RWPE2 (cell line): ENCODE data around the gene CTF1.
"Not testable (repeated sequence)": the region's sequence is repeated elsewhere in the genome, so short reads cannot be mapped to it uniquely, and the experiment has no call there.

Experiments
- ATAC-seq: fragments of 200-7000 bp; cut with Tn5 transposase; 3 replicates; pipeline ENCODE4 v1.9.1; 2021; ENCODE audit warnings: low read depth
- DNase-seq: peaks from one replicate; pipeline ENCODE4 v3.0.0-alpha.2; 2020; ENCODE audit warnings: low spot score
- H3K27ac ChIP-seq: fragments of 450-650 bp; 2 replicates; pipeline ENCODE4 v1.5.1; 2017; ENCODE audit warnings: mild to moderate bottlenecking; ENCODE audit not compliant: poor library complexity, severe bottlenecking
- H3K27me3 ChIP-seq: fragments of 250-450 bp; sonication (Bioruptor Pico); 2 replicates; pipeline ENCODE4 v1.5.1; 2021; ENCODE audit warnings: mild to moderate bottlenecking, moderate library complexity; ENCODE audit not compliant: insufficient read depth, poor library complexity, severe bottlenecking
- H3K36me3 ChIP-seq: fragments of 250-450 bp; sonication (Bioruptor Pico); 2 replicates; pipeline ENCODE4 v1.5.1; 2020; ENCODE audit warnings: low read depth, mild to moderate bottlenecking, moderate library complexity
- H3K4me1 ChIP-seq: fragments of 250-450 bp; sonication (Bioruptor Pico); 2 replicates; pipeline ENCODE4 v1.5.1; 2021; ENCODE audit warnings: mild to moderate bottlenecking, moderate library complexity; ENCODE audit not compliant: insufficient read depth, poor library complexity, severe bottlenecking
- H3K4me3 ChIP-seq: fragments of 250-450 bp; sonication (Bioruptor Pico); 2 replicates; pipeline ENCODE4 v1.5.1; 2021; ENCODE audit warnings: mild to moderate bottlenecking, moderate library complexity; ENCODE audit not compliant: severe bottlenecking
- H3K9me3 ChIP-seq: fragments of 250-450 bp; sonication (Bioruptor Pico); 2 replicates; pipeline ENCODE4 v1.5.1; 2021; ENCODE audit warnings: mild to moderate bottlenecking, moderate library complexity; ENCODE audit not compliant: severe bottlenecking
- TF ChIP-seq, protein P1 (sequence below): fragments of 450-650 bp; IDR thresholded peaks from one replicate; pipeline ENCODE4 v1.5.1; 2017; ENCODE audit warnings: mild to moderate bottlenecking, moderate library complexity; ENCODE audit not compliant: poor library complexity, severe bottlenecking

CTF1 gene

DNA sequence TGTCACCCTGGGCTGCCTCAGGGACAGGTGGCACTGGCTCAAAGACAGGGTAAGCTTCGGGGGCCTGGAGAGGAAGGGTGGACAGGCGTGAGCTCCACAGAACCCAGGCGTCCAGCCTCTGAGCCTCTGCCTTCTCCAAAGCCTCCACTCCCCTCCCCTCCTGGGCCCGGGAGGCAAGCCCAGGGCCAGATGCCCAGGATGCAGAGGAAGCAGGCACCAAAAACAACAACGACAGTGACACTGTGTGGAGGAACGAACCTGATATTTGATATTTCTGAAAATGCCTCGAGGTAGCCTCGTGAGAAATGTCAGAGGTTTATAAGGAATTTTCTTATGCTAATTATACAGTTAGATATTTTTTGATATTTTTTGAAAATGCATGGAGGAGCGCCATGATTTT is 8.5 kb upstream of the CTF1 start:
- no peak for DNase-seq
- no peak overlapping the region for H3K27ac ChIP-seq
- no peak for ATAC-seq
- H3K9me3 ChIP-seq, result no peaks in the 10 kb centered on the region
- H3K4me3 ChIP-seq, result no peak overlapping the region
- H3K4me1 ChIP-seq, result no peaks in the 10 kb centered on the region
- peaks cover 44% of the 10 kb centered on the region for H3K36me3 ChIP-seq
- no peaks in the 10 kb centered on the region for H3K27me3 ChIP-seq
- TF ChIP-seq, protein P1, sequence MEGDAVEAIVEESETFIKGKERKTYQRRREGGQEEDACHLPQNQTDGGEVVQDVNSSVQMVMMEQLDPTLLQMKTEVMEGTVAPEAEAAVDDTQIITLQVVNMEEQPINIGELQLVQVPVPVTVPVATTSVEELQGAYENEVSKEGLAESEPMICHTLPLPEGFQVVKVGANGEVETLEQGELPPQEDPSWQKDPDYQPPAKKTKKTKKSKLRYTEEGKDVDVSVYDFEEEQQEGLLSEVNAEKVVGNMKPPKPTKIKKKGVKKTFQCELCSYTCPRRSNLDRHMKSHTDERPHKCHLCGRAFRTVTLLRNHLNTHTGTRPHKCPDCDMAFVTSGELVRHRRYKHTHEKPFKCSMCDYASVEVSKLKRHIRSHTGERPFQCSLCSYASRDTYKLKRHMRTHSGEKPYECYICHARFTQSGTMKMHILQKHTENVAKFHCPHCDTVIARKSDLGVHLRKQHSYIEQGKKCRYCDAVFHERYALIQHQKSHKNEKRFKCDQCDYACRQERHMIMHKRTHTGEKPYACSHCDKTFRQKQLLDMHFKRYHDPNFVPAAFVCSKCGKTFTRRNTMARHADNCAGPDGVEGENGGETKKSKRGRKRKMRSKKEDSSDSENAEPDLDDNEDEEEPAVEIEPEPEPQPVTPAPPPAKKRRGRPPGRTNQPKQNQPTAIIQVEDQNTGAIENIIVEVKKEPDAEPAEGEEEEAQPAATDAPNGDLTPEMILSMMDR, result no peak

DNA sequence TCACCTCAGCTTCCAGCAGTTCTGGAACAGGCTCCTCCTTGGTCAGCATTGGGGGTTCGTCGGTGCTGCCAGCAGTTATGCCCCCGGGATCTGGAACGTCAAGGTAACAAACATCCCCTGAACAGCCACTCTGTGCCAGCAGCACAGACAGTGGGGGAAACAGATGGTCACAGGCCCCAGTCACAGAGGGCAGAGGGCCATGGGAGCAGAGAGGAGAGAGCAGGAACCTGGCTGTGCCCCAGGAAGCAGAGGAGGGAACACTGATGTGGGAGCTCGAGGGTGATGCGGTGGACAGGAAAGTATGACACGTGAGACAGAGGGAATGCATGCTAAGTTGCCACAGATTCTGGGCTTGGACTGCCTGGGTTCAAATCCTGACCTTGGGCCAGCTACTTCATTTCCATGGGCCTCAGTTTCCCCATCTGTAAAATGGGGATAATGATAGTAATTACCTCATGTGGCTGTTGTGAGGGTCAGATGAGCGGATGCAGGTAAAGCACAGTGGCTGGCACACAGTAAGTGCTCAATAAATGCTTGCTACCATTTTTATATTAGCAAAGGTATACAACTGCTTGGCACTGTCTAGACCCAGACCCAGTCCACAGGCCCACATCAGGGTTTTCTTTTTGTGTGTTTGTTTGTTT is 7.4 kb upstream of the CTF1 start:
- ATAC-seq, result no peak
- Histone ChIP-seq H3K27ac (no peak overlapping the region), H3K36me3 (peaks cover 44% of the 10 kb centered on the region), H3K4me3 (no peak overlapping the region), H3K27me3 (no peaks in the 10 kb centered on the region), H3K4me1 (no peaks in the 10 kb centered on the region), H3K9me3 (no peaks in the 10 kb centered on the region)
- no peak for DNase-seq
- TF ChIP-seq, protein P1, result no peak

DNA sequence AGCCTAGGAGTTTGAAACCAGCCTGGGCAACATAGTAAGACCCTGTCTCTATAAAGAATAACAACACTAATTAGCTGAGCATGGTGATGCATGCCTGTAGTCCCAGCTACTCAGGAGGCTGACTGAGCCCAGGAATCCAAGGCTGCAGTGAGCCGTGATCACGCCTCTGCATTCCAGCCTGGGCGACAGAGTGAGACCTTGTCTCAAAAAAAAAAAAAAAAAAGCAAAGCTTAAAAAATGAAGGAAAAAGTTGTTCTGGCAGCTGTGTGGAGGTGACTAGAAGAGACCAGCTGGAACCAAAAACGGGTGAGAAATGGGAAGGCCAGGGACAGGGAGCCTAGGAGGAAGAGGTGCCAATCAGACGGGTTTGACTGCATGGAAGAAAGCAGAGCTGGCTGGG is 6.7 kb upstream of the CTF1 start:
- TF ChIP-seq, protein P1, result no peak
- peaks cover 4% of the 10 kb centered on the region for H3K4me1 ChIP-seq
- ATAC-seq (no peak), DNase-seq (no peak)
- H3K27ac ChIP-seq, result no peak overlapping the region
- H3K36me3 ChIP-seq, result peaks cover 44% of the 10 kb centered on the region
- no peak overlapping the region for H3K4me3 ChIP-seq
- no peaks in the 10 kb centered on the region for H3K9me3 ChIP-seq
- no peaks in the 10 kb centered on the region for H3K27me3 ChIP-seq

DNA sequence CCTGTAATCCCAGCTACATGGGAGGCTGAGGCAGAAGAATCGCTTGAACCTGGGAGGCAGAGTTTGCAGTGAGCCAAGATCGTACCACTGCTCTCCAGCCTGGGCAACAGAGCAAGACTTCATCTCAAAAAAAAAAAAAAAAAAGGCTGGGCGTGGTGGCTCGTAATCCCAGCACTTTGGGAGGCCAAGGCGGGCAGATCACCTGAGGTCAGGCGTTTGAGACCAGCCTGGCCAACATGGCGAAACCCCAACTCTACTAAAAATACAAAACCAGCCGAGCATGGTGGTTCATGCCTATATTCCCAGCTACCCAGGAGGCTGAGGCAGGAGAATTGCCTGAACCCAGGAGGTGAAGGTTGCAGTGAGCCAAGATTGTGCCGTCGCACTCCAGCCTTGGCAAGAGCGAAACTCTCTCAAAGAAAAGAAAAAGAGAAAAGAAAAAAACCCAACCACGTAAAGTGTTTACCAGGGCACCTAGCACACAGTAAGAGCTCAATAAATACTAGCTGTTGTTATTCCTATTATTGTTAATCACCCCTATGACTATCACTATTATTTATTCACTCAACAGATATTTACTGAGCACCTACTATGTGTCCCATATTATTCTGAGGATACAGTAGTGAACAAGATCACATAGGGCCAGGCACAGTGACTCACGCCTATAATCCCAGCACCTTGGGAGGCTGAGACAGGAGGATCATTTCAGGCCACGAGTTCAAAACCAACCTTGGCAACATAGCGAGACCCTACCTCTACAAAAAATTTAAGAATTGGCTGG is 5.2 kb upstream of the CTF1 start:
- not testable (repeated sequence) for ATAC-seq, H3K4me3 ChIP-seq, DNase-seq, H3K27ac ChIP-seq, H3K9me3 ChIP-seq, H3K27me3 ChIP-seq
- Histone ChIP-seq H3K4me1 (peaks cover 17% of the 10 kb centered on the region), H3K36me3 (peaks cover 40% of the 10 kb centered on the region)

DNA sequence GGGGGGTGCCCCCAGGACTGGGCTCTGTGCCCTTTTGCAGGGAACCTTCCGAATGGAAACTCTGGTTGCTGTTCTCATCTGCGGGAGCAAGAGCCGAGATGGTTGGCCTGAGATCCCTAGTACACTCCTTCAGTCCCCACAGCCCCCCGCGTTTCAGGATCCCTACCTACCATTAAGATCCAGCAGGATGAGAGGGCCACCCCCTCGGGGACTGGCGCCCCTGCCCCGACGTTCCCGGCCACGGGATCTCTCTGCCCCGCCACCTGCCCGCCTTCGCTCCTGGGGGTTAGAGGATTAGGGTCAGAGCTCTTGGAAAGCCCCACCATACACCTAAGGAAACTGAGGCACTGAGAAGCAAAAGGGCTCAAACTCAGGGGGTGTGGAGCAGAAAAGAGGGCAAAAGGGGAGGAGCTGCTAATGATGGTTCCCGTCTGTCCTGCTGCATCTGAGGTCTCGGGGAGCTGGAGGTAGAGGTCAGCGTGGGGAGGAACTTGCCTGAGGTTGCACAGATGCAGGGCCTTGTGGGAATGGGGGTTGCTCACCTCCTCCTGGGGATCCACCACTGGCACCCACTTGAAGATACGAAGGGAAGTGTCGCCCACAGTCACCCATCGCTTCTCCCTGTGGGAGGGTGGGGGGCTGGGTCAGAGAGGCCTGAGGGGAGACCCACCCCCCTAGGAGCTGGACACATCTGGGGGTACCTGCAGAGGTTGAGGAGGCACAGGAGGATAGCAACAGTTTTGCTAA is 3.6 kb upstream of the CTF1 start:
- Histone ChIP-seq H3K9me3 (no peaks in the 10 kb centered on the region), H3K4me1 (peaks cover 21% of the 10 kb centered on the region), H3K36me3 (peaks cover 27% of the 10 kb centered on the region), H3K27ac (peak overlapping the region; percentile 92), H3K4me3 (peak overlapping the region; percentile 82), H3K27me3 (no peaks in the 10 kb centered on the region)
- DNase-seq (no peak), ATAC-seq (no peak)
- TF ChIP-seq, protein P1, result no peak
